Ascending aorta (tissue), 2 donors: ENCODE results near the gene CDH1. TPM values are rescaled to one million over a fixed set of nuclear protein-coding genes. Genes with fewer than 3 reads are reported as not detected.

Source experiments
- DNase-seq, 2 donors: peaks; one replicate each; pipeline ENCODE4 v3.0.0-alpha.2; 2019; ENCODE audit warnings: low spot score in 2 of 2
- H3K27ac ChIP-seq, 2 donors: fragments of 200-600 bp; sonication (generic); one replicate each; pipeline ENCODE4 v1.5.1; 2016 to 2017; ENCODE audit warnings: mild to moderate bottlenecking in 1 of 2
- H3K27me3 ChIP-seq: fragments of 200-600 bp; sonication (generic); one replicate; pipeline ENCODE4 v1.5.1; 2017
- H3K36me3 ChIP-seq, 2 donors: fragments of 200-600 bp; sonication (generic); one replicate each; pipeline ENCODE4 v1.5.1; 2016
- H3K4me1 ChIP-seq, 2 donors: fragments of 200-600 bp; sonication (generic); one replicate each; pipeline ENCODE4 v1.5.1; 2016 to 2017; ENCODE audit warnings: mild to moderate bottlenecking in 1 of 2
- H3K4me3 ChIP-seq, 2 donors: fragments of 200-600 bp; sonication (generic); one replicate each; pipeline ENCODE4 v1.5.1; 2016 to 2017; ENCODE audit warnings: mild to moderate bottlenecking in 1 of 2
- H3K9me3 ChIP-seq, 2 donors: fragments of 200-600 bp; sonication (generic); one replicate each; pipeline ENCODE4 v1.5.1; 2016
- intact Hi-C: fragments of 100-400 bp; cut with DNase I; formaldehyde crosslinking; loops from one replicate; pipeline ENCODE4 v1.15.1; 2023
- total RNA-seq: library from RNA; depleted of rRNA; stranded (reverse); fragments of >200 nt; gene quantifications from one replicate; pipeline ENCODE4 v1.1.0, GENCODE V29; 2016
- TF ChIP-seq, protein P1 (sequence below), 3 experiments: fragments of 200-600 bp in 2 of 3; fragments of 450-650 bp in 1 of 3; sonication (generic) in 2 of 3; IDR thresholded peaks; one replicate each; pipeline ENCODE4 v1.5.1; 2016 to 2019; ENCODE audit warnings: antibody characterized with exemption in 3 of 3, mild to moderate bottlenecking in 1 of 3, moderate library complexity in 1 of 3

The CDH1 gene
- total RNA-seq, 1 donor from 2014 or later, result not detected

DNA sequence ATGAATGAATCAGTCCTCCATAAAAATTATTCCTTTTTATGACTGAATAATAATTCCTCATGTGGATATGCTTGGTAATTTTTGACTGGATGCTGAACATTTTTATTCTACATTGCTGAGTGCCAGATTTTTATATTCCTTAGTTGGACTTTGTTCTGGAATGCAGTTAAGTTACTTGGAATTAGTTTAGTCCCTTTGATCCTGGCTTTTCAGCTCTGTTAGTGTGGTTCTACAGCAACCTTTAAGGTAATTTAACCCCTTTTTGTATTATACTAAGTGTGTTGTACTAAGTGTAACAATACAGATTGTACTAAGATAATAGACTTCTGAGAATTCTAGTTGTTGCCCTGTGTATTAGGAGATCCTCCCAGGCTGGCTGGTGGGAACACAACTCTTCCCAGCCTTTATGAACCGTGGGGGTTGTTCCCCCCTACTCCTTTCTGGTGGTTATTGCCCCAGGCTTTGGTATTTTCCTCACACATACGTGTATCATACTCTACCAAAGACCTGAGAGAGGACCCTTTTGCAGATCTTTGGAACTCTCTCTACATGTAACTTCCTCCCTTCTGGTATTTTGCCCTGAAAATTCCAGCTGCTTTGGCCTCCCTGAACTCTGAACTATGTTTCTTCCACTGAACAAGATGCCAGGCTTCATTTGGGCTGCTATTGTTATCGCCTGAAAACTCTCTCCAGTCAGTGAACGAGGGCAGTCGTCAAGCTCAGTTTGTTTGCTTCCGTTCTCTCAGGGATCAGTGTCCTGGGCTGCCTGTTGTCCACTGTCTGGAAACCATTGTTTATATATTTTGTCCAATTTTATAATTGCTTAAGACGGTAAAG, 136.8 kb downstream of the CDH1 start:
- Histone ChIP-seq H3K27me3 (no peaks in the 10 kb centered on the region), H3K9me3 (no peaks in the 10 kb centered on the region), H3K4me1 (no peaks in the 10 kb centered on the region), H3K36me3 (peaks cover 26 to 64% of the 10 kb centered on the region in 2 donors), H3K27ac (no peak overlapping the region), H3K4me3 (no peak overlapping the region)
- intact Hi-C loops, result no loop called here
- TF ChIP-seq, protein P1, sequence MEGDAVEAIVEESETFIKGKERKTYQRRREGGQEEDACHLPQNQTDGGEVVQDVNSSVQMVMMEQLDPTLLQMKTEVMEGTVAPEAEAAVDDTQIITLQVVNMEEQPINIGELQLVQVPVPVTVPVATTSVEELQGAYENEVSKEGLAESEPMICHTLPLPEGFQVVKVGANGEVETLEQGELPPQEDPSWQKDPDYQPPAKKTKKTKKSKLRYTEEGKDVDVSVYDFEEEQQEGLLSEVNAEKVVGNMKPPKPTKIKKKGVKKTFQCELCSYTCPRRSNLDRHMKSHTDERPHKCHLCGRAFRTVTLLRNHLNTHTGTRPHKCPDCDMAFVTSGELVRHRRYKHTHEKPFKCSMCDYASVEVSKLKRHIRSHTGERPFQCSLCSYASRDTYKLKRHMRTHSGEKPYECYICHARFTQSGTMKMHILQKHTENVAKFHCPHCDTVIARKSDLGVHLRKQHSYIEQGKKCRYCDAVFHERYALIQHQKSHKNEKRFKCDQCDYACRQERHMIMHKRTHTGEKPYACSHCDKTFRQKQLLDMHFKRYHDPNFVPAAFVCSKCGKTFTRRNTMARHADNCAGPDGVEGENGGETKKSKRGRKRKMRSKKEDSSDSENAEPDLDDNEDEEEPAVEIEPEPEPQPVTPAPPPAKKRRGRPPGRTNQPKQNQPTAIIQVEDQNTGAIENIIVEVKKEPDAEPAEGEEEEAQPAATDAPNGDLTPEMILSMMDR (IDR thresholded peaks at IDR 0.05), result no peak
- no peak for DNase-seq

- Histone ChIP-seq H3K9me3 (no peaks in the 10 kb centered on the region), H3K4me3 (no peak overlapping the region), H3K27ac (no peak overlapping the region), H3K4me1 (no peaks in the 10 kb centered on the region), H3K27me3 (no peaks in the 10 kb centered on the region), H3K36me3 (peaks cover 35 to 67% of the 10 kb centered on the region in 2 donors)
- DNase-seq, result no peak
- intact Hi-C loops, result no loop called here
- TF ChIP-seq, protein P1 (IDR thresholded peaks at IDR 0.05), result no peak
These were observed 138.8 kb downstream of the CDH1 start for GRCh38 chr16:68875871-68876270.

DNA sequence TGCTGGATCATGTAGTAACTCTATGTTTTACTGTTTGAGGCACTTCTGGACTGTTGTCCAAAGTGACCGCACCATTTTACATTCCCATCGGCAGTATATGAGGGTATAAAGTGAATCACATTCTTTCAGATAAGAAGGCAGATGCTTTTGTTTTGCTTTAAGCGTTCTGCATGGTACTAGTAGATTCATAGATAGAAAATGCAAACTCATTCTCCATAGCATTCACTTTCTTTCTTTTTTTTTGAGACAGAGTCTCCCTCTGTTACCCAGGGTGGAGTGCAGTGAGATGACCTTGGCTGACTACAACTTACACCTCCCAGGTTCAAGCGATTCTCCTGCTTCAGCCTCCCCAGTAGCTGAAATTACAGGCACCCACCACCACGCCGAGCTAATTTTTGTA, 146.6 kb downstream of the CDH1 start:
- Histone ChIP-seq H3K27ac (no peak overlapping the region), H3K4me3 (no peak overlapping the region), H3K9me3 (no peaks in the 10 kb centered on the region), H3K4me1 (no peaks in the 10 kb centered on the region), H3K27me3 (no peaks in the 10 kb centered on the region), H3K36me3 (peaks cover 17 to 18% of the 10 kb centered on the region in 2 donors)
- TF ChIP-seq, protein P1 (IDR thresholded peaks at IDR 0.05), result no peak
- no peak for DNase-seq
- intact Hi-C loops, result no loop called here

DNA sequence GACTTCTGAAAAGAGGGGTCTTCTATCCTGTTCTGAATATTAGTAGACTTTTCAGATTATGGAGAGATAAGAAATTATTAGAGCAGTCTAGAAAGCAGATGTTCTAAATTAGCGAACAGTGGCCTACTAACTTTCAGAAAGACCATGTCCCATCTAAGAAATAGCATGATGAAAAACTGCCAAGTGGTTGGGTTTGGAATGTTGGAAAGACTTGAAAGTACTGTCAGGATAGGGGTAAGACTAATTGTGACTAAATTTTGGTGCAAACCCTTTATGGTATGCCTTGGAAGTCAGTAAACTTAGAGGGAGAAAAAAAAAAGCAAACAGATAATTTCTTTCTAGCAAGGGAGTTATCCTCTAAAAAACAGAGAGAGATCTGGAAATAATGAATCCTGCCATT, 147.3 kb downstream of the CDH1 start:
- no peaks in the 10 kb centered on the region for H3K4me1 ChIP-seq
- H3K36me3 ChIP-seq, result peaks cover 14 to 18% of the 10 kb centered on the region in 2 donors
- intact Hi-C loops, result no loop called here
- H3K27me3 ChIP-seq, result no peaks in the 10 kb centered on the region
- H3K9me3 ChIP-seq, result no peaks in the 10 kb centered on the region
- DNase-seq, result no peak
- TF ChIP-seq, protein P1 (IDR thresholded peaks at IDR 0.05), result no peak
- no peak overlapping the region for H3K27ac ChIP-seq
- no peak overlapping the region for H3K4me3 ChIP-seq

Other genes starting within 250 kb of the CDH1 start
- gene ZFP90, start 198.0 kb upstream of the CDH1 start, total RNA-seq, result 11.8 TPM
- not detected for gene CDH3, start 92.0 kb upstream of the CDH1 start, total RNA-seq
- gene TANGO6, start 106.2 kb downstream of the CDH1 start, total RNA-seq, result 3.7 TPM